ENCODE results near the gene PF4V1.

DNA sequence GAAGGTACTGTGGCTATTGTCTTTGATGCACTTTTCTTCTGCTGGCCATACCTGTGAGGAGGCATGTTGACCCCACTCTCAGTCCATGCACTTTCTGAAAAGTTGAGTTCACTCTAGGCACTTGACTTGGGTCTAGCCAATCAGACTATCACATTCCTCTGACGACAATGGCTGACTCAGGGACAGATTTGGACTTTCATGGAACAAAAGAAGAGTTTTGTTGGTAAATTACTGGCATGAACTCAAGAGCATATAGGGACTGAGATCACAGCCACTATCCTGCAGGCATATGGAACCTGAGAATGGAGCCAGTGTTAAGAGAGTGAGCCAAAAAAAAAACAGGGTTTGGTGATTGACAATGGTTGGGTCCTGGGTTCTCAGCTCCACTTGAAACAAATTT lies 41.3 kb upstream of the PF4V1 start:
- no peak for TF ChIP-seq POLR2A (IDR thresholded peaks at IDR 0.05)
- TF ChIP-seq, protein P1, sequence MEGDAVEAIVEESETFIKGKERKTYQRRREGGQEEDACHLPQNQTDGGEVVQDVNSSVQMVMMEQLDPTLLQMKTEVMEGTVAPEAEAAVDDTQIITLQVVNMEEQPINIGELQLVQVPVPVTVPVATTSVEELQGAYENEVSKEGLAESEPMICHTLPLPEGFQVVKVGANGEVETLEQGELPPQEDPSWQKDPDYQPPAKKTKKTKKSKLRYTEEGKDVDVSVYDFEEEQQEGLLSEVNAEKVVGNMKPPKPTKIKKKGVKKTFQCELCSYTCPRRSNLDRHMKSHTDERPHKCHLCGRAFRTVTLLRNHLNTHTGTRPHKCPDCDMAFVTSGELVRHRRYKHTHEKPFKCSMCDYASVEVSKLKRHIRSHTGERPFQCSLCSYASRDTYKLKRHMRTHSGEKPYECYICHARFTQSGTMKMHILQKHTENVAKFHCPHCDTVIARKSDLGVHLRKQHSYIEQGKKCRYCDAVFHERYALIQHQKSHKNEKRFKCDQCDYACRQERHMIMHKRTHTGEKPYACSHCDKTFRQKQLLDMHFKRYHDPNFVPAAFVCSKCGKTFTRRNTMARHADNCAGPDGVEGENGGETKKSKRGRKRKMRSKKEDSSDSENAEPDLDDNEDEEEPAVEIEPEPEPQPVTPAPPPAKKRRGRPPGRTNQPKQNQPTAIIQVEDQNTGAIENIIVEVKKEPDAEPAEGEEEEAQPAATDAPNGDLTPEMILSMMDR (IDR thresholded peaks at IDR 0.05 in 8 of 11, conservative IDR thresholded peaks at IDR 0.05 in 3 of 11), result no peak
